ENCODE measurements around the gene TMEM53.

DNA sequence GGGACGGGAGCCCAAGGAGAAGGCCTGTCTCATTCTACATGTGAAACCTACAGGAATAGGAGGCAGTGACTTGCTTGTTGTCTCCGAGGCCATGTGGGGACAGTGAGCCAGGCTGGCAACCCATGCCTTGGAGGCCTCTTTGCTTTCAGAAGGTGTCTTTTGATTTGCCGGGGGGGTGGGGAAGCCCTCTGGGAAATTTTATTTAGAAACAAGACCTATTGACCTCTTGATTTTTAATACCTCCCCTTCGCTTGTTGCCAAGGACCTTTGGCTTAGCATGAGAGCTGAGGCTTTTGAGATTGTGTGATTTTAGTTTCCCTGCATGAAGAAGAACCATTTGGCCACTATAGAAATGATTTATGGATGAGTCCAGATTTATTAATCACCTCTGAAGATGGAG is 4.3 kb upstream of the TMEM53 start:
- no peak for TF ChIP-seq POLR2AphosphoS5 (IDR thresholded peaks at IDR 0.05)
- TF ChIP-seq, protein P1, sequence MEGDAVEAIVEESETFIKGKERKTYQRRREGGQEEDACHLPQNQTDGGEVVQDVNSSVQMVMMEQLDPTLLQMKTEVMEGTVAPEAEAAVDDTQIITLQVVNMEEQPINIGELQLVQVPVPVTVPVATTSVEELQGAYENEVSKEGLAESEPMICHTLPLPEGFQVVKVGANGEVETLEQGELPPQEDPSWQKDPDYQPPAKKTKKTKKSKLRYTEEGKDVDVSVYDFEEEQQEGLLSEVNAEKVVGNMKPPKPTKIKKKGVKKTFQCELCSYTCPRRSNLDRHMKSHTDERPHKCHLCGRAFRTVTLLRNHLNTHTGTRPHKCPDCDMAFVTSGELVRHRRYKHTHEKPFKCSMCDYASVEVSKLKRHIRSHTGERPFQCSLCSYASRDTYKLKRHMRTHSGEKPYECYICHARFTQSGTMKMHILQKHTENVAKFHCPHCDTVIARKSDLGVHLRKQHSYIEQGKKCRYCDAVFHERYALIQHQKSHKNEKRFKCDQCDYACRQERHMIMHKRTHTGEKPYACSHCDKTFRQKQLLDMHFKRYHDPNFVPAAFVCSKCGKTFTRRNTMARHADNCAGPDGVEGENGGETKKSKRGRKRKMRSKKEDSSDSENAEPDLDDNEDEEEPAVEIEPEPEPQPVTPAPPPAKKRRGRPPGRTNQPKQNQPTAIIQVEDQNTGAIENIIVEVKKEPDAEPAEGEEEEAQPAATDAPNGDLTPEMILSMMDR (IDR thresholded peaks at IDR 0.05) = no peak
- TF ChIP-seq POLR2A (IDR thresholded peaks at IDR 0.05) = no peak
- TF ChIP-seq EP300 (IDR thresholded peaks at IDR 0.05) = no peak
